Adrenal gland (tissue), 5 donors: ENCODE measurements around the gene ANKS4B.

Source experiments
- POLR2A ChIP-seq, 2 donors: fragments of 450-650 bp; IDR thresholded peaks; one replicate each; pipeline ENCODE4 v1.6.1; 2017; ENCODE audit warnings: antibody characterized with exemption in 2 of 2, mild to moderate bottlenecking in 2 of 2, moderate library complexity in 1 of 2
- TF ChIP-seq, protein P1 (sequence below), 6 experiments: fragments of 450-650 bp in 4 of 6; fragments of 200-600 bp in 2 of 6; sonication (generic) in 1 of 6; IDR thresholded peaks; 1 replicate in 5 of 6; 2 replicates in 1 of 6; pipeline versions ENCODE4 v1.5.1 to v1.8.0; 2016 to 2021; ENCODE audit warnings: antibody characterized with exemption in 6 of 6, mild to moderate bottlenecking in 2 of 6, moderate library complexity in 1 of 6
- donor health status: DM: no; HTN: no; CAD: no.

- TF ChIP-seq, protein P1, sequence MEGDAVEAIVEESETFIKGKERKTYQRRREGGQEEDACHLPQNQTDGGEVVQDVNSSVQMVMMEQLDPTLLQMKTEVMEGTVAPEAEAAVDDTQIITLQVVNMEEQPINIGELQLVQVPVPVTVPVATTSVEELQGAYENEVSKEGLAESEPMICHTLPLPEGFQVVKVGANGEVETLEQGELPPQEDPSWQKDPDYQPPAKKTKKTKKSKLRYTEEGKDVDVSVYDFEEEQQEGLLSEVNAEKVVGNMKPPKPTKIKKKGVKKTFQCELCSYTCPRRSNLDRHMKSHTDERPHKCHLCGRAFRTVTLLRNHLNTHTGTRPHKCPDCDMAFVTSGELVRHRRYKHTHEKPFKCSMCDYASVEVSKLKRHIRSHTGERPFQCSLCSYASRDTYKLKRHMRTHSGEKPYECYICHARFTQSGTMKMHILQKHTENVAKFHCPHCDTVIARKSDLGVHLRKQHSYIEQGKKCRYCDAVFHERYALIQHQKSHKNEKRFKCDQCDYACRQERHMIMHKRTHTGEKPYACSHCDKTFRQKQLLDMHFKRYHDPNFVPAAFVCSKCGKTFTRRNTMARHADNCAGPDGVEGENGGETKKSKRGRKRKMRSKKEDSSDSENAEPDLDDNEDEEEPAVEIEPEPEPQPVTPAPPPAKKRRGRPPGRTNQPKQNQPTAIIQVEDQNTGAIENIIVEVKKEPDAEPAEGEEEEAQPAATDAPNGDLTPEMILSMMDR (IDR thresholded peaks at IDR 0.05): no peak
- no peak for TF ChIP-seq POLR2A (IDR thresholded peaks at IDR 0.05)
Measured at GRCh38 chr16:21272253-21272652, 38.8 kb downstream of the ANKS4B start.
